HFF-Myc (cell line): ENCODE measurements around the gene IFITM5.
A peak's percentile ranks its signal among the peaks of the same experiment; 100 is the strongest.
"Not testable (repeated sequence)": the region's sequence is repeated elsewhere in the genome, so short reads cannot be mapped to it uniquely, and the experiment has no call there.

Source experiments
- DNase-seq: peaks from one replicate; pipeline ENCODE4 v3.0.0-alpha.2; 2011; ENCODE audit warnings: low read depth; ENCODE audit errors: extremely low read depth
- H3K4me3 ChIP-seq: replicated peaks from 2 replicates; pipeline ENCODE4 v1.5.1; 2011; ENCODE audit warnings: low read depth, mild to moderate bottlenecking, control low read depth, low read length
- CTCF ChIP-seq: IDR thresholded peaks from 2 replicates; pipeline ENCODE4 v1.5.1; 2012; ENCODE audit warnings: mild to moderate bottlenecking, low read depth, low read length, control low read depth; ENCODE audit errors: missing control alignments

Gene IFITM5

GRCh38 chr11:326842-327580 is 27.7 kb upstream of the IFITM5 start:
- no peak for TF ChIP-seq CTCF
- no peak overlapping the region for H3K4me3 ChIP-seq
- DNase-seq, result no peak

DNA sequence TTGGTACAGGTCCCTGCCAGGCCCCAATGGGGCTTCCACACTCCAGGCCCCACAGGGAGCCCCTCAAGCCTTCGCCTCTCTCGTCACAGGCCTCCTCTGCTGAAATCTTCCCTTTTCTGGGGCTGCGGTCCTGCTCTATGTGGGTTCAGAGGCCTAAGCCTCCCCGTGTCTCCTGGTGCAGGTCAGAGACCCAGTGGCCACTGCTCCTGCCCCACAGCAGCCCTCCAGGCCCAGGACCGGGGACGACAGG is 27.2 kb upstream of the IFITM5 start:
- H3K4me3 ChIP-seq, result no peak overlapping the region
- DNase-seq, result no peak
- no peak for TF ChIP-seq CTCF

GRCh38 chr11:325796-326591 is 26.7 kb upstream of the IFITM5 start:
- no peak for DNase-seq
- no peak for TF ChIP-seq CTCF
- H3K4me3 ChIP-seq, result no peak overlapping the region

DNA sequence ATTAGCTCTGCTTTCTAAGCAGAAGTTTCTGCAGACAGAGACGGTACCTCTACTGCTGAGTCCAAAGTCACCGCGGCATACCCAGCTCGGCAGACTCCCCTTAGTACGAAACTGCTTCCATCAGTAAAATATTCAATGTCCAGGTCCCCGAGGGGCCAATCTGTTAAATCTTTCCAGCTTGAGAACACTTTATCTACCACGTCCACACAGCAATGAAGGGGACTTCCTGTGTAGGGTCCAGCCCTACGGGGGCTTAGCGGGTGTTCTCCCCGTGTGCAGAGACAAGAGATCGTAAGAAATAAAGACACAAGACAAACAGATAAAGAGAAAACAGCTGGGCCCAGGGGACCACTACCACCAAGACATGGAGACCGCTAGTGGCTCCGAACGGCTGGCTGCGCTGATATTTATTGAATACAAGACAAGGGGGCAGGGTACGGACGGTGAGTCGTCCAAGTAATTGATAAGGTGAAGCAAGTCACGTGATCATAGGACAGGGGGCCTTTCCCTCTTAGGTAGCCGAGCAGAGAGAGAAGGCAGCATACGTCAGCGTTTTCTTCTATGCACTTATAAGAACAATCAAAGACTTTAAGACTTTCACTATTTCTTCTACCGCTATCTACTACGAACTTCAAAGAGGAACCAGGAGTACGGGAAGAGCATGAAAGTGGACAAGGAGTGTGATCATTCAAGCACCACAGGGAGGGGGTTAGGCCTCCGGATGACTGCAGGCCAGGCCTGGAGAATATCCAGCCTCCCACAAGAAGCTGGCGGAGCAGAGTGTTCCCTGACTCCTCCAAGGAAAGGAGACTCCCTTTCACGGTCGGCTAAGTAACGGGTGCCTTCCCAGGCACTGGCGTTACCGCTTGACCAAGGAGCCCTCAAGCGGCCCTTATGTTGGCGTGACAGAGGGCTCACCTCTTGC is 25.5 kb upstream of the IFITM5 start:
- not testable (repeated sequence) for H3K4me3 ChIP-seq, DNase-seq

DNA sequence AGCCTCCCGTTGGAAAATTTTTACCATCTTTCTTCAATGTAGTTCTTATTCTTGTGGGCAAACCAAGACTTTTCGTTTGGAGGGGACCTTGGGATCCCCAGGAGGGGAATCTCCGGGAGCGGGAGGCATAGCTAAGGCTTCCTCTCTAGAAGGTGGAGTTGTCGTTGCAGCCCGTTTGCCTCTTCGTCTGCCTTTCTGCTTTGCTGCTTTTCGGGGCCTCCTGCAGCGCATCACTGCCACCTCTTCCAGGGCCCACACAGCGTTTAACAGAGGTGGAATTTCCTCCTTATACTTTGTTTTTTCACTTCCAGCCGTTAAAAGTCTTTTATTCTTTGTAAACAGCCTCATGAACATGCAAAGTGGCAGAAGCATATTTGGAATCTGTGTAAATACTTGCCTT is 24.8 kb upstream of the IFITM5 start:
- no peak for DNase-seq
- TF ChIP-seq CTCF, result no peak
- H3K4me3 ChIP-seq, result no peak overlapping the region

GRCh38 chr11:319888-320273 is 20.6 kb upstream of the IFITM5 start:
- H3K4me3 ChIP-seq, result peak overlapping the region; percentile 80

GRCh38 chr11:319121-319887 is 20.0 kb upstream of the IFITM5 start:
- not testable (repeated sequence) for DNase-seq
- peak overlapping the region; percentile 80 for H3K4me3 ChIP-seq

More at GRCh38 chr11:319888-320273, 20.6 kb upstream of the IFITM5 start:
- not testable (repeated sequence) for DNase-seq

GRCh38 chr11:318405-319120 is 19.2 kb upstream of the IFITM5 start:
- H3K4me3 ChIP-seq, result peak overlapping the region; percentile 80
- DNase-seq, result not testable (repeated sequence)

GRCh38 chr11:317668-318404 is 18.5 kb upstream of the IFITM5 start:
- not testable (repeated sequence) for H3K4me3 ChIP-seq, DNase-seq
